ENCODE results near the gene PACS1. TPM values are rescaled to one million over a fixed set of nuclear protein-coding genes. Genes with fewer than 3 reads are reported as not detected.
"Not testable (repeated sequence)": the region's sequence is repeated elsewhere in the genome, so short reads cannot be mapped to it uniquely, and the experiment has no call there.

PACS1 gene
- total RNA-seq, 1 donor = 31.5 TPM

- no peak for DNase-seq (ENCODE audit: low read depth)
- TF ChIP-seq CTCF (IDR thresholded peaks at IDR 0.05; ENCODE audit: insufficient read depth, low read length) = no peak
- no peak overlapping the region for H3K4me3 ChIP-seq (ENCODE audit: low read depth, low read length)
Measured at GRCh38 chr11:66109294-66109693, 39.2 kb downstream of the PACS1 start.

- no peak for TF ChIP-seq CTCF (IDR thresholded peaks at IDR 0.05; ENCODE audit: insufficient read depth, low read length)
- no peak for DNase-seq (ENCODE audit: low read depth)
- no peak overlapping the region for H3K4me3 ChIP-seq (ENCODE audit: low read depth, low read length)
Measured at GRCh38 chr11:66111158-66111557, 41.1 kb downstream of the PACS1 start.

- no peak for TF ChIP-seq CTCF (IDR thresholded peaks at IDR 0.05; ENCODE audit: insufficient read depth, low read length)
- no peak overlapping the region for H3K4me3 ChIP-seq (ENCODE audit: low read depth, low read length)
- no peak for DNase-seq (ENCODE audit: low read depth)
Measured at GRCh38 chr11:66112041-66112491, 42.0 kb downstream of the PACS1 start.

GRCh38 chr11:66112601-66113499 lies 42.8 kb downstream of the PACS1 start:
- no peak for TF ChIP-seq CTCF (IDR thresholded peaks at IDR 0.05; ENCODE audit: insufficient read depth, low read length)
- H3K4me3 ChIP-seq (ENCODE audit: low read depth, low read length) = no peak overlapping the region
- peak; percentile 89 for DNase-seq (ENCODE audit: low read depth)

- H3K4me3 ChIP-seq (ENCODE audit: low read depth, low read length); DNase-seq (ENCODE audit: low read depth): not testable (repeated sequence)
Measured at GRCh38 chr11:66114957-66115356, 44.9 kb downstream of the PACS1 start.

- H3K4me3 ChIP-seq (ENCODE audit: low read depth, low read length) = no peak overlapping the region
- DNase-seq (ENCODE audit: low read depth) = no peak
- no peak for TF ChIP-seq CTCF (IDR thresholded peaks at IDR 0.05; ENCODE audit: insufficient read depth, low read length)
Measured at GRCh38 chr11:66115638-66116301, 45.7 kb downstream of the PACS1 start.

Measured in fibroblast of the aortic adventitia (primary cell).